HCT116 (cell line): ENCODE data around the gene FOXP1. TPM values are rescaled to one million over a fixed set of nuclear protein-coding genes. Genes with fewer than 3 reads are reported as not detected.

Experiments
- ATAC-seq: fragments of 200-7000 bp; cut with Tn5 transposase; 2 replicates; pipeline ENCODE4 v1.9.1; 2020; ENCODE audit warnings: mild to moderate bottlenecking, moderate library complexity
- BruUV-seq: library from RNA; stranded (reverse); fragments of 400-500 nt; replicated peaks from 2 replicates; lab custom pipeline; 2021; lab: Mats Ljungman, UMichigan
- CTCF ChIA-PET: fragments of 300-600 bp; sonication (Branson Sonifier 250); formaldehyde crosslinking; loops from one replicate; lab custom pipeline; 2021; ENCODE audit warnings: antibody characterized with exemption; lab: Charles Lee
- POLR2A ChIA-PET: fragments of 300-600, 350-600 bp; sonication (Branson Sonifier 250); formaldehyde crosslinking; loops from one replicate; lab custom pipeline; 2021; ENCODE audit warnings: antibody characterized with exemption; lab: Charles Lee
- RAD21 ChIA-PET, 2 experiments: fragments of 300-600 bp; sonication (Branson Sonifier 250); formaldehyde crosslinking; loops; one replicate each; lab custom pipeline; 2023; ENCODE audit warnings: low total read pairs in 2 of 2; ENCODE audit not compliant: uncharacterized antibody in 2 of 2, unreplicated experiment in 2 of 2, low non-redundant PET in 1 of 2; lab: Charles Lee
- DNase-seq: peaks from one replicate; pipeline ENCODE4 v3.0.0-alpha.2; 2010; ENCODE audit warnings: low read depth, low spot score
- H2AFZ ChIP-seq: fragments of 200-600 bp; shearing (Covaris generic), sonication (generic); 2 replicates; pipeline ENCODE4 v1.6.1; 2017; ENCODE audit warnings: low read depth, mixed run types, mixed read lengths, antibody characterized with exemption, low read length; ENCODE audit not compliant: poor library complexity, severe bottlenecking
- H3K27ac ChIP-seq: 2 replicates; pipeline ENCODE4 v1.5.1; 2012; ENCODE audit warnings: low read depth, low read length
- H3K27me3 ChIP-seq: fragments of 200-600 bp; sonication (generic); 2 replicates; pipeline ENCODE4 v1.6.1; 2016; ENCODE audit warnings: mixed run types, low read length, mixed read lengths; ENCODE audit not compliant: insufficient read depth
- H3K36me3 ChIP-seq, 2 experiments: fragments of 200-500 bp in 1 of 2; fragments of 200-600 bp in 1 of 2; sonication (Bioruptor generic) in 1 of 2; sonication (generic) in 1 of 2; 2 replicates each; pipeline versions ENCODE4 v1.5.1 to v1.6.1; 2014 to 2016; ENCODE audit warnings: low read length in 2 of 2, inconsistent platforms in 1 of 2, mixed read lengths in 1 of 2, mixed run types in 1 of 2; ENCODE audit not compliant: insufficient read depth in 2 of 2, control insufficient read depth in 1 of 2
- H3K4me1 ChIP-seq, 2 experiments: fragments of 200-600 bp in 1 of 2; sonication (generic) in 1 of 2; 2 replicates each; pipeline versions ENCODE4 v1.5.1 to v1.6.1; 2012 to 2017; ENCODE audit warnings: low read length in 2 of 2, inconsistent platforms in 1 of 2, mild to moderate bottlenecking in 1 of 2, mixed read lengths in 1 of 2, mixed run types in 1 of 2, moderate library complexity in 1 of 2; ENCODE audit not compliant: insufficient read depth in 2 of 2, control insufficient read depth in 1 of 2
- H3K4me2 ChIP-seq: fragments of 200-600 bp; sonication (generic); 2 replicates; pipeline ENCODE4 v1.6.1; 2017; ENCODE audit warnings: mixed run types, low read length, mixed read lengths
- H3K4me3 ChIP-seq, 2 experiments: fragments of 200-600 bp in 1 of 2; sonication (generic) in 1 of 2; replicated peaks in 1 of 2; 2 replicates each; pipeline ENCODE4 v1.5.1; 2011 to 2016; ENCODE audit warnings: low read length in 2 of 2, control low read depth in 1 of 2, low read depth in 1 of 2, mild to moderate bottlenecking in 1 of 2, mixed read lengths in 1 of 2, mixed run types in 1 of 2
- H3K79me2 ChIP-seq: fragments of 200-600 bp; sonication (generic); 2 replicates; pipeline ENCODE4 v1.6.1; 2017; ENCODE audit warnings: mild to moderate bottlenecking, mixed run types, low read length, moderate library complexity, mixed read lengths; ENCODE audit not compliant: insufficient read depth
- H3K9ac ChIP-seq: fragments of 200-600 bp; sonication (generic); 2 replicates; pipeline ENCODE4 v1.6.1; 2016; ENCODE audit warnings: low read length, mixed read lengths
- H3K9me2 ChIP-seq: fragments of 200-600 bp; sonication (generic), shearing (Covaris generic); 2 replicates; pipeline ENCODE4 v1.6.1; 2017; ENCODE audit warnings: mixed run types, mild to moderate bottlenecking, moderate library complexity; ENCODE audit not compliant: insufficient read depth
- H3K9me3 ChIP-seq, 2 experiments: fragments of 200-500 bp in 1 of 2; fragments of 200-600 bp in 1 of 2; sonication (Bioruptor generic) in 1 of 2; sonication (generic) in 1 of 2; 2 replicates each; pipeline ENCODE4 v1.6.1; 2014 to 2017; ENCODE audit warnings: low read length in 2 of 2, mixed read lengths in 2 of 2, inconsistent platforms in 1 of 2, low read depth in 1 of 2, mild to moderate bottlenecking in 1 of 2, mixed run types in 1 of 2, moderate library complexity in 1 of 2; ENCODE audit not compliant: control insufficient read depth in 1 of 2, insufficient read depth in 1 of 2
- H4K20me1 ChIP-seq: fragments of 200-600 bp; sonication (generic), shearing (Covaris generic); 2 replicates; pipeline ENCODE4 v1.6.1; 2017; ENCODE audit warnings: mixed run types, mild to moderate bottlenecking, moderate library complexity; ENCODE audit not compliant: insufficient read depth
- CBX3 ChIP-seq: IDR thresholded peaks from 2 replicates; pipeline ENCODE4 v1.6.1; 2012; ENCODE audit warnings: low read depth
- CTCF ChIP-seq, 3 experiments: fragments of 200-600 bp in 1 of 3; sonication (generic) in 1 of 3; IDR thresholded peaks in 2 of 3; conservative IDR thresholded peaks in 1 of 3; 2 replicates each; pipeline ENCODE4 v1.5.1; 2012 to 2017; ENCODE audit warnings: low read depth in 2 of 3, low read length in 2 of 3, antibody characterized with exemption in 1 of 3, borderline replicate concordance in 1 of 3, control low read depth in 1 of 3, mild to moderate bottlenecking in 1 of 3, mixed read lengths in 1 of 3, mixed run types in 1 of 3, moderate library complexity in 1 of 3; ENCODE audit not compliant: insufficient read depth in 1 of 3
- EGR1 ChIP-seq: IDR thresholded peaks from 2 replicates; pipeline ENCODE4 v1.6.1; 2012; ENCODE audit warnings: low read depth
- EZH2 ChIP-seq: fragments of 200-600 bp; sonication (generic); IDR thresholded peaks from 2 replicates; pipeline ENCODE4 v1.6.1; 2017; ENCODE audit warnings: antibody characterized with exemption, mixed run types
- EZH2phosphoT487 ChIP-seq: fragments of 200-600 bp; IDR thresholded peaks from 2 replicates; pipeline ENCODE4 v1.6.1; 2018; ENCODE audit warnings: antibody characterized with exemption, borderline replicate concordance
- JUND ChIP-seq: IDR thresholded peaks from 2 replicates; pipeline ENCODE4 v1.6.1; 2012
- MAX ChIP-seq: IDR thresholded peaks from 2 replicates; pipeline ENCODE4 v1.6.1; 2012
- REST ChIP-seq: IDR thresholded peaks from 2 replicates; pipeline ENCODE4 v1.6.1; 2012; ENCODE audit warnings: low read depth
- TCF7L2 ChIP-seq: IDR thresholded peaks from 2 replicates; pipeline ENCODE4 v1.7.0; 2011; ENCODE audit warnings: borderline replicate concordance, inconsistent platforms; ENCODE audit not compliant: insufficient read depth, insufficient read length; ENCODE audit errors: extremely low read depth
- ZBTB33 ChIP-seq: IDR thresholded peaks from 2 replicates; pipeline ENCODE4 v1.6.1; 2011; ENCODE audit warnings: mild to moderate bottlenecking, low read length, moderate library complexity; ENCODE audit not compliant: insufficient replicate concordance; ENCODE audit errors: extremely low read depth
- intact Hi-C: fragments of 100-400 bp; cut with micrococcal nuclease; formaldehyde crosslinking; loops from 2 replicates; pipeline ENCODE4 v1.10.0; 2022
- total RNA-seq: library from RNA; stranded (reverse); gene quantifications from one replicate; pipeline ENCODE4 v1.2.1, GENCODE V29; 2021; ENCODE audit not compliant: unreplicated experiment

FOXP1 gene
- total RNA-seq, 1 experiment from 2014 or later: 11.4 TPM

GRCh38 chr3:71110385-71111222 lies 472.9 kb downstream of the FOXP1 start:
- ATAC-seq (no peak), DNase-seq (no peak)
- H2AFZ ChIP-seq: no peak overlapping the region
- no peaks in the 10 kb centered on the region for H3K79me2 ChIP-seq
- no peak overlapping the region for H3K4me3 ChIP-seq
- no peaks in the 10 kb centered on the region for H4K20me1 ChIP-seq
- no peak overlapping the region for H3K9ac ChIP-seq
- no peaks in the 10 kb centered on the region for H3K36me3 ChIP-seq
- POLR2A ChIA-PET: no interaction called here
- no peaks in the 10 kb centered on the region for H3K9me2 ChIP-seq
- H3K4me2 ChIP-seq: no peak overlapping the region
- no peak overlapping the region for H3K27ac ChIP-seq
- RAD21 ChIA-PET: no interaction called here
- TF ChIP-seq MAX (no peak), JUND (no peak), EZH2phosphoT487 (no peak), EGR1 (no peak), CBX3 (no peak), TCF7L2 (no peak), ZBTB33 (no peak), CTCF (IDR thresholded peaks at IDR 0.05 in 2 of 3, conservative IDR thresholded peaks at IDR 0.05 in 1 of 3; ENCODE audit: borderline replicate concordance in 1 of 3, insufficient read depth in 1 of 3, low read depth in 2 of 3, low read length in 2 of 3) (no peak), REST (no peak), EZH2 (no peak)
- TF ChIP-seq, all 23 proteins: peak for 0
- Histone ChIP-seq H3K9me3 (no peaks in the 10 kb centered on the region), H3K27me3 (no peaks in the 10 kb centered on the region), H3K4me1 (no peaks in the 10 kb centered on the region)
- BruUV-seq: no TSS peak
- CTCF ChIA-PET: no interaction called here
- intact Hi-C loops: no loop called here
